Activated CD4-positive, alpha-beta T cell treated with anti-CD3 and anti-CD28 coated beads, Interleukin-2, amount 10 ng/mL, durations not matched to agents 7 days and 5 days (primary cell): ENCODE results near the gene RAB5B. TPM values are rescaled to one million over a fixed set of nuclear protein-coding genes. Genes with fewer than 3 reads are reported as not detected.

ENCODE experiments used
- total RNA-seq, 2 experiments: library from RNA; stranded (reverse); gene quantifications; one replicate each; pipeline ENCODE4 v1.2.3, GENCODE V29; 2021

RAB5B gene
- total RNA-seq, 2 experiments from 2014 or later = 56.9 to 58.1 TPM

Other genes with a start within 250 kb of the RAB5B start
- gene CD63, start 245.1 kb upstream of the RAB5B start, total RNA-seq = 100 to 1,000 TPM; 108 to 116 TPM
- gene GDF11, start 231.0 kb upstream of the RAB5B start, total RNA-seq = 10 to 100 TPM in 1 of 2 experiments, 1 to 10 TPM in 1; 9.7 to 10.4 TPM
- gene SARNP, start 156.4 kb upstream of the RAB5B start, total RNA-seq = 100 to 1,000 TPM in 1 of 2 experiments, 10 to 100 TPM in 1; 87.5 to 102 TPM
- gene ORMDL2, start 156.0 kb upstream of the RAB5B start, total RNA-seq = 10 to 100 TPM; 52.7 to 67.1 TPM
- gene DNAJC14, start 144.5 kb upstream of the RAB5B start, total RNA-seq = 10 to 100 TPM; 32.6 to 35.8 TPM
- not detected for gene MMP19, start 131.1 kb upstream of the RAB5B start, total RNA-seq
- 10 to 100 TPM; 50.3 to 50.7 TPM for gene PYM1, start 46.2 kb upstream of the RAB5B start, total RNA-seq
- gene DGKA, start 42.9 kb upstream of the RAB5B start, total RNA-seq = 100 to 1,000 TPM; 766 to 771 TPM
- under 1 TPM in 1 of 2 experiments, not detected in 1; 0.37 TPM for gene PMEL, start 8.0 kb upstream of the RAB5B start, total RNA-seq
- gene CDK2, start 7.2 kb upstream of the RAB5B start, total RNA-seq = 100 to 1,000 TPM in 1 of 2 experiments, 10 to 100 TPM in 1; 96.6 to 106 TPM
- 1 to 10 TPM; 2.4 to 3.5 TPM for gene SUOX, start 23.2 kb downstream of the RAB5B start, total RNA-seq
- 10 to 100 TPM; 15.7 to 17.4 TPM for gene IKZF4, start 47.0 kb downstream of the RAB5B start, total RNA-seq
- gene RPS26, start 67.8 kb downstream of the RAB5B start, total RNA-seq = 10 to 100 TPM; 47.2 to 48.3 TPM
- 1 to 10 TPM; 1.3 to 1.5 TPM for gene ERBB3, start 106.1 kb downstream of the RAB5B start, total RNA-seq
- 100 to 1,000 TPM; 244 to 289 TPM for gene PA2G4, start 130.5 kb downstream of the RAB5B start, total RNA-seq
- 1,000 to 10,000 TPM; 3,940 to 4,815 TPM for gene RPL41, start 142.6 kb downstream of the RAB5B start, total RNA-seq
- gene ZC3H10, start 144.2 kb downstream of the RAB5B start, total RNA-seq = 1 to 10 TPM; 8.2 to 9.1 TPM
- 100 to 1,000 TPM; 367 to 399 TPM for gene ESYT1, start 154.2 kb downstream of the RAB5B start, total RNA-seq
- 10 to 100 TPM; 56.6 to 63.4 TPM for gene MYL6B, start 178.5 kb downstream of the RAB5B start, total RNA-seq
- 1,000 to 10,000 TPM; 1,336 to 1,525 TPM for gene MYL6, start 184.3 kb downstream of the RAB5B start, total RNA-seq
- gene SMARCC2, start 215.4 kb downstream of the RAB5B start, total RNA-seq = 100 to 1,000 TPM; 140 to 173 TPM
- 10 to 100 TPM; 30.1 to 31.6 TPM for gene RNF41, start 247.8 kb downstream of the RAB5B start, total RNA-seq